CD14-positive monocyte (primary cell): ENCODE data around the gene SRD5A3. TPM values are rescaled to one million over a fixed set of nuclear protein-coding genes. Genes with fewer than 3 reads are reported as not detected.

Experiments used
- DNase-seq, 3 donors: peaks; one replicate each; pipeline ENCODE4 v3.0.0-alpha.2; 2011 to 2022
- H2AFZ ChIP-seq: 2 replicates; pipeline ENCODE4 v1.6.0; 2012; ENCODE audit warnings: mild to moderate bottlenecking, low read depth, low read length, inconsistent platforms; ENCODE audit not compliant: insufficient read depth, poor library complexity, severe bottlenecking
- H3K27ac ChIP-seq, 2 donors: 1 replicate in 1 of 2; 2 replicates in 1 of 2; pipeline ENCODE4 v1.5.1; 2012 to 2013; ENCODE audit warnings: low read length in 2 of 2, control low read depth in 1 of 2, inconsistent platforms in 1 of 2, low read depth in 1 of 2, mild to moderate bottlenecking in 1 of 2
- H3K27me3 ChIP-seq, 2 donors: one replicate each; pipeline versions ENCODE4 v1.6.0 to v1.6.1; 2011 to 2013; ENCODE audit warnings: low read length in 2 of 2; ENCODE audit not compliant: control insufficient read depth in 2 of 2, insufficient read depth in 2 of 2
- H3K36me3 ChIP-seq, 2 donors: replicated peaks in 1 of 2; 1 replicate in 1 of 2; 2 replicates in 1 of 2; pipeline versions ENCODE4 v1.5.1 to v1.6.1; 2012 to 2013; ENCODE audit warnings: low read length in 2 of 2, control low read depth in 1 of 2, inconsistent platforms in 1 of 2, mild to moderate bottlenecking in 1 of 2; ENCODE audit not compliant: insufficient read depth in 2 of 2, control insufficient read depth in 1 of 2
- H3K4me1 ChIP-seq, 2 donors: 1 replicate in 1 of 2; 2 replicates in 1 of 2; pipeline versions ENCODE4 v1.5.1 to v1.6.1; 2012 to 2013; ENCODE audit warnings: low read length in 2 of 2, control low read depth in 1 of 2, inconsistent platforms in 1 of 2, mild to moderate bottlenecking in 1 of 2, moderate library complexity in 1 of 2; ENCODE audit not compliant: insufficient read depth in 2 of 2, control insufficient read depth in 1 of 2
- H3K4me2 ChIP-seq: replicated peaks from 2 replicates; pipeline ENCODE3; 2012; ENCODE audit warnings: low read length, moderate library complexity, mild to moderate bottlenecking; ENCODE audit not compliant: poor library complexity, severe bottlenecking; ENCODE audit errors: extremely low read depth
- H3K4me3 ChIP-seq, 3 experiments: fragments of 200-600 bp in 1 of 3; sonication (generic) in 1 of 3; replicated peaks in 1 of 3; 1 replicate in 2 of 3; 2 replicates in 1 of 3; pipeline ENCODE4 v1.5.1; 2011 to 2013; ENCODE audit warnings: low read length in 3 of 3, mild to moderate bottlenecking in 3 of 3, control low read depth in 2 of 3, low read depth in 2 of 3, inconsistent platforms in 1 of 3, moderate library complexity in 1 of 3
- H3K79me2 ChIP-seq: 2 replicates; pipeline ENCODE4 v1.6.0; 2012; ENCODE audit warnings: mild to moderate bottlenecking, control low read depth, inconsistent platforms, low read length, moderate library complexity; ENCODE audit not compliant: insufficient read depth
- H3K9ac ChIP-seq: 2 replicates; pipeline ENCODE4 v1.6.0; 2017; ENCODE audit warnings: low read length, mild to moderate bottlenecking; ENCODE audit not compliant: insufficient read depth, poor library complexity, severe bottlenecking
- H3K9me3 ChIP-seq, 2 donors: replicated peaks in 1 of 2; 1 replicate in 1 of 2; 2 replicates in 1 of 2; pipeline versions ENCODE4 v1.5.1 to v1.6.1; 2012 to 2013; ENCODE audit warnings: low read length in 2 of 2, control low read depth in 1 of 2; ENCODE audit not compliant: control insufficient read depth in 1 of 2, insufficient read depth in 1 of 2
- H4K20me1 ChIP-seq: 2 replicates; pipeline ENCODE4 v1.6.0; 2012; ENCODE audit warnings: mild to moderate bottlenecking, low read length, control low read depth, moderate library complexity; ENCODE audit not compliant: insufficient read depth
- H3K27ac Mint-ChIP-seq, 7 donors: one replicate each; pipeline ENCODE4 v1.8.0; 2020; ENCODE audit warnings: mild to moderate bottlenecking in 7 of 7, mixed read lengths in 7 of 7, moderate library complexity in 6 of 7, inconsistent platforms in 2 of 7
- H3K27me3 Mint-ChIP-seq, 3 donors: one replicate each; pipeline ENCODE4 v1.8.0; 2021 to 2022; ENCODE audit warnings: low read depth in 3 of 3, mild to moderate bottlenecking in 3 of 3, mixed read lengths in 3 of 3, moderate library complexity in 3 of 3, inconsistent platforms in 1 of 3
- H3K36me3 Mint-ChIP-seq, 2 donors: one replicate each; pipeline ENCODE4 v1.8.0; 2020; ENCODE audit warnings: mixed read lengths in 2 of 2, inconsistent platforms in 1 of 2, mild to moderate bottlenecking in 1 of 2
- H3K4me1 Mint-ChIP-seq: one replicate; pipeline ENCODE4 v1.8.0; 2020; ENCODE audit warnings: mild to moderate bottlenecking, mixed read lengths
- H3K4me3 Mint-ChIP-seq, 2 donors: one replicate each; pipeline ENCODE4 v1.8.0; 2020; ENCODE audit warnings: mild to moderate bottlenecking in 2 of 2, mixed read lengths in 2 of 2, moderate library complexity in 1 of 2
- H3K9me3 Mint-ChIP-seq, 7 donors: one replicate each; pipeline ENCODE4 v1.8.0; 2020 to 2022; ENCODE audit warnings: mixed read lengths in 7 of 7, mild to moderate bottlenecking in 6 of 7, moderate library complexity in 6 of 7, inconsistent platforms in 2 of 7
- WGBS: methylation state at CpG from one replicate; pipeline ENCODE4 v1.1.5; 2013; ENCODE audit warnings: missing lambda C conversion rate; ENCODE audit not compliant: insufficient coverage; 5-methylcytosine and 5-hydroxymethylcytosine counted together
- intact Hi-C, 2 donors: fragments of 100-400 bp; cut with micrococcal nuclease; formaldehyde crosslinking; loops; one replicate each; pipeline versions ENCODE4 v1.15.0 to v1.15.1; 2023
- polyA plus RNA-seq, 3 donors: library from polyadenylated mRNA; depleted of rRNA in 1 of 3; unstranded in 2 of 3; stranded (reverse) in 1 of 3; fragments of 300-500 nt in 2 of 3; fragments of >200 nt in 1 of 3; fragmentation: Illumina TruSeq in 2 of 3; gene quantifications; 1 replicate in 2 of 3; 2 replicates in 1 of 3; pipeline ENCODE4 v1.2.3, GENCODE V29; 2012 to 2021
- TF ChIP-seq, protein P1 (sequence below): fragments of 200-600 bp; IDR thresholded peaks from one replicate; pipeline ENCODE4 v1.8.0; 2022; ENCODE audit warnings: antibody characterized with exemption, mild to moderate bottlenecking

Gene SRD5A3
- polyA plus RNA-seq, 3 donors = 5.9 to 26.2 (median 16.2) TPM

GRCh38 chr4:55365345-55365728 is 19.3 kb downstream of the SRD5A3 start:
- no peaks in the 10 kb centered on the region for H3K27me3 ChIP-seq
- no peaks in the 10 kb centered on the region for H3K79me2 ChIP-seq
- H3K4me1 ChIP-seq = no peaks in the 10 kb centered on the region
- TF ChIP-seq, protein P1, sequence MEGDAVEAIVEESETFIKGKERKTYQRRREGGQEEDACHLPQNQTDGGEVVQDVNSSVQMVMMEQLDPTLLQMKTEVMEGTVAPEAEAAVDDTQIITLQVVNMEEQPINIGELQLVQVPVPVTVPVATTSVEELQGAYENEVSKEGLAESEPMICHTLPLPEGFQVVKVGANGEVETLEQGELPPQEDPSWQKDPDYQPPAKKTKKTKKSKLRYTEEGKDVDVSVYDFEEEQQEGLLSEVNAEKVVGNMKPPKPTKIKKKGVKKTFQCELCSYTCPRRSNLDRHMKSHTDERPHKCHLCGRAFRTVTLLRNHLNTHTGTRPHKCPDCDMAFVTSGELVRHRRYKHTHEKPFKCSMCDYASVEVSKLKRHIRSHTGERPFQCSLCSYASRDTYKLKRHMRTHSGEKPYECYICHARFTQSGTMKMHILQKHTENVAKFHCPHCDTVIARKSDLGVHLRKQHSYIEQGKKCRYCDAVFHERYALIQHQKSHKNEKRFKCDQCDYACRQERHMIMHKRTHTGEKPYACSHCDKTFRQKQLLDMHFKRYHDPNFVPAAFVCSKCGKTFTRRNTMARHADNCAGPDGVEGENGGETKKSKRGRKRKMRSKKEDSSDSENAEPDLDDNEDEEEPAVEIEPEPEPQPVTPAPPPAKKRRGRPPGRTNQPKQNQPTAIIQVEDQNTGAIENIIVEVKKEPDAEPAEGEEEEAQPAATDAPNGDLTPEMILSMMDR = no peak
- H3K9me3 Mint-ChIP-seq = no peaks in the 10 kb centered on the region
- intact Hi-C loops = no loop called here
- WGBS = 96% methylated on average over 2 of the region's 7 CpGs
- H3K27ac Mint-ChIP-seq = no peak overlapping the region
- no peak overlapping the region for H3K9ac ChIP-seq
- H3K4me3 Mint-ChIP-seq = no peak overlapping the region
- DNase-seq = no peak
- no peak overlapping the region for H2AFZ ChIP-seq
- peaks cover 3 to 12% of the 10 kb centered on the region in 2 donors for H3K36me3 Mint-ChIP-seq
- H3K27ac ChIP-seq = no peak overlapping the region
- peaks cover 2% of the 10 kb centered on the region for H3K4me1 Mint-ChIP-seq
- H3K27me3 Mint-ChIP-seq = peaks cover 0 to 2% (median 2%) of the 10 kb centered on the region in 3 donors
- H3K36me3 ChIP-seq = peaks cover 10 to 49% of the 10 kb centered on the region in 2 donors
- no peak overlapping the region for H3K4me3 ChIP-seq
- H3K9me3 ChIP-seq = no peaks in the 10 kb centered on the region
- H4K20me1 ChIP-seq = no peaks in the 10 kb centered on the region
- no peak overlapping the region for H3K4me2 ChIP-seq

- Mint-ChIP-seq H3K4me1 (peaks cover 2% of the 10 kb centered on the region), H3K36me3 (peaks cover 3 to 12% of the 10 kb centered on the region in 2 donors), H3K9me3 (no peaks in the 10 kb centered on the region), H3K4me3 (no peak overlapping the region), H3K27me3 (peaks cover 0 to 2% (median 2%) of the 10 kb centered on the region in 3 donors), H3K27ac (no peak overlapping the region)
- H4K20me1 ChIP-seq = no peaks in the 10 kb centered on the region
- no peak for DNase-seq
- H3K4me2 ChIP-seq = no peak overlapping the region
- intact Hi-C loops = no loop called here
- H3K27ac ChIP-seq = no peak overlapping the region
- TF ChIP-seq, protein P1 = no peak
- no peaks in the 10 kb centered on the region for H3K27me3 ChIP-seq
- 81% methylated on average over 6 of the region's 7 CpGs for WGBS
- no peaks in the 10 kb centered on the region for H3K4me1 ChIP-seq
- H2AFZ ChIP-seq = no peak overlapping the region
- no peak overlapping the region for H3K9ac ChIP-seq
- H3K79me2 ChIP-seq = no peaks in the 10 kb centered on the region
- H3K9me3 ChIP-seq = no peaks in the 10 kb centered on the region
- H3K36me3 ChIP-seq = peaks cover 10 to 53% of the 10 kb centered on the region in 2 donors
- no peak overlapping the region for H3K4me3 ChIP-seq
These were observed 20.6 kb downstream of the SRD5A3 start for GRCh38 chr4:55366621-55367020.
